NCI-H345 treated with DMSO at 0.1 percent for 48 hours (cell line): ENCODE data around the gene MAP3K7CL.
"Not testable (repeated sequence)": the region's sequence is repeated elsewhere in the genome, so short reads cannot be mapped to it uniquely, and the experiment has no call there.

Experiments
- DNase-seq: peaks from one replicate; lab custom pipeline; 2025; ENCODE audit not compliant: unreplicated experiment; lab: John Stamatoyannopoulos, UW

MAP3K7CL gene

GRCh38 chr21:29166853-29167252 lies 36.4 kb downstream of the MAP3K7CL start:
- no peak for DNase-seq

- DNase-seq = not testable (repeated sequence)
Measured at GRCh38 chr21:29167481-29167880, 37.0 kb downstream of the MAP3K7CL start.

- DNase-seq = no peak
Measured at GRCh38 chr21:29168891-29169315, 38.5 kb downstream of the MAP3K7CL start.

GRCh38 chr21:29170944-29171343 lies 40.5 kb downstream of the MAP3K7CL start:
- DNase-seq = no peak

GRCh38 chr21:29172282-29172681 lies 41.8 kb downstream of the MAP3K7CL start:
- DNase-seq = no peak

GRCh38 chr21:29174607-29175013 lies 44.2 kb downstream of the MAP3K7CL start:
- no peak for DNase-seq

- DNase-seq = no peak
Measured at GRCh38 chr21:29175408-29176134, 45.1 kb downstream of the MAP3K7CL start.

- no peak for DNase-seq
Measured at GRCh38 chr21:29176471-29177120, 46.2 kb downstream of the MAP3K7CL start.

- no peak for DNase-seq
Measured at GRCh38 chr21:29177800-29178199, 47.4 kb downstream of the MAP3K7CL start.

- DNase-seq = no peak
Measured at GRCh38 chr21:29178926-29179325, 48.5 kb downstream of the MAP3K7CL start.

- DNase-seq = no peak
Measured at GRCh38 chr21:29179503-29179902, 49.1 kb downstream of the MAP3K7CL start.

GRCh38 chr21:29181799-29182470 lies 51.5 kb downstream of the MAP3K7CL start:
- DNase-seq = no peak

GRCh38 chr21:29182691-29183092 lies 52.2 kb downstream of the MAP3K7CL start:
- DNase-seq = no peak

GRCh38 chr21:29184037-29184436 lies 53.6 kb downstream of the MAP3K7CL start:
- DNase-seq = no peak

- DNase-seq = no peak
Measured at GRCh38 chr21:29185172-29185571, 54.7 kb downstream of the MAP3K7CL start.

- no peak for DNase-seq
Measured at GRCh38 chr21:29185633-29186032, 55.2 kb downstream of the MAP3K7CL start.

GRCh38 chr21:29186246-29186645 lies 55.8 kb downstream of the MAP3K7CL start:
- no peak for DNase-seq

- DNase-seq = no peak
Measured at GRCh38 chr21:29187944-29188343, 57.5 kb downstream of the MAP3K7CL start.

- no peak for DNase-seq
Measured at GRCh38 chr21:29189353-29189752, 58.9 kb downstream of the MAP3K7CL start.

GRCh38 chr21:29190923-29191331 lies 60.5 kb downstream of the MAP3K7CL start:
- no peak for DNase-seq

- DNase-seq = no peak
Measured at GRCh38 chr21:29193072-29193471, 62.6 kb downstream of the MAP3K7CL start.

GRCh38 chr21:29193901-29194300 lies 63.5 kb downstream of the MAP3K7CL start:
- DNase-seq = no peak
